Bronchial epithelial cell (primary cell): ENCODE measurements around the gene STMN3. TPM values are rescaled to one million over a fixed set of nuclear protein-coding genes. Genes with fewer than 3 reads are reported as not detected.
A peak's percentile ranks its signal among the peaks of the same experiment; 100 is the strongest.

ENCODE experiments used
- DNase-seq: peaks from one replicate; pipeline ENCODE4 v3.0.0-alpha.2; 2010; ENCODE audit warnings: low read depth
- FAIRE-seq: peaks from 2 replicates; lab custom pipeline; 2011; peaks lifted over from hg19 to GRCh38; lab: Jason Lieb, UNC
- H3K27me3 ChIP-seq: 2 replicates; pipeline ENCODE4 v1.5.1; 2011; ENCODE audit warnings: low read length; ENCODE audit not compliant: control insufficient read depth, insufficient read depth
- H3K36me3 ChIP-seq: 2 replicates; pipeline ENCODE4 v1.5.1; 2011; ENCODE audit warnings: low read length; ENCODE audit not compliant: control insufficient read depth, insufficient read depth
- H3K4me3 ChIP-seq: 2 replicates; pipeline ENCODE4 v1.5.1; 2011; ENCODE audit warnings: mild to moderate bottlenecking, low read depth, low read length, control low read depth
- total RNA-seq: library from RNA; depleted of rRNA; stranded (reverse); fragments of >200 nt; gene quantifications from 2 replicates; pipeline ENCODE4 v1.2.1, GENCODE V29; 2014
- TF ChIP-seq, protein P1 (sequence below): IDR thresholded peaks from 2 replicates; pipeline ENCODE4 v1.5.1; 2011; ENCODE audit warnings: mild to moderate bottlenecking, moderate library complexity, low read length, control low read depth, inconsistent platforms; ENCODE audit not compliant: insufficient read depth, severe bottlenecking

STMN3 gene
- total RNA-seq, 1 donor from 2014 or later, result not detected

DNA sequence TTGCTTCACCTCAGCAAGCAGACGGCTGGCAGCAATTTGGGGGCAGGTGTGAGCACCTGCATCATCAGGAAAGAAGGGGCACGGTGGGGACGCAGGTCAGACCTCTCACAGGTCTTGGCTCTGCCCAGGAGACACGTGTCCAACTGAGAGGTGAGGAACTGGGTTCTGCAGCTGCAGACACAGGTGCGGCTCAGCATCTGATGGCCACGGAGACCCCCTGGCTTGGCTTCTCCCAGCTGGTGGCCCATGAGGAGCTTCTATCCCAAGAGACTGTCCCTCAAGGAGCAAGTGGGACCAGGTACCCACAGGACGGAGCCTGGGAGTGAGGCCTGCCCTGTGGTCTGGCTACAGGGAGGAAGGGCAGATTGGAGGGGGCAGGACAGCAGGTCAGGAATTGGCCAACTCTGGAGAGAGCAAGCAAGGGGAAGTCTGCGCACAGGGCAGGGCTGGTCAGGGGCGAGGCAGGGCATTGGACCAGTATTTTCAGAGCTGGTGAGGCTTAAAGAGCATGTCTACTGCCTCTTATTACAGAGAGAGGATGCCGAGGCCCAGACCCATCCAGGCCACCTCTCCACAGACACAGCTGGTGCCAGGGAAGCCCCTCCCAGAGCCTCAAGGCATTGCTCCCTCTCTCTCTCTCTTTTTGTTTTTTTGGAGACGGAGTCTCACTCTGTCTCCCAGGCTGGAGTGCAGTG lies 4.2 kb downstream of the STMN3 start:
- FAIRE-seq (no peak), DNase-seq (no peak)
- no peak overlapping the region for H3K4me3 ChIP-seq
- no peaks in the 10 kb centered on the region for H3K36me3 ChIP-seq
- H3K27me3 ChIP-seq, result no peaks in the 10 kb centered on the region
- TF ChIP-seq, protein P1, sequence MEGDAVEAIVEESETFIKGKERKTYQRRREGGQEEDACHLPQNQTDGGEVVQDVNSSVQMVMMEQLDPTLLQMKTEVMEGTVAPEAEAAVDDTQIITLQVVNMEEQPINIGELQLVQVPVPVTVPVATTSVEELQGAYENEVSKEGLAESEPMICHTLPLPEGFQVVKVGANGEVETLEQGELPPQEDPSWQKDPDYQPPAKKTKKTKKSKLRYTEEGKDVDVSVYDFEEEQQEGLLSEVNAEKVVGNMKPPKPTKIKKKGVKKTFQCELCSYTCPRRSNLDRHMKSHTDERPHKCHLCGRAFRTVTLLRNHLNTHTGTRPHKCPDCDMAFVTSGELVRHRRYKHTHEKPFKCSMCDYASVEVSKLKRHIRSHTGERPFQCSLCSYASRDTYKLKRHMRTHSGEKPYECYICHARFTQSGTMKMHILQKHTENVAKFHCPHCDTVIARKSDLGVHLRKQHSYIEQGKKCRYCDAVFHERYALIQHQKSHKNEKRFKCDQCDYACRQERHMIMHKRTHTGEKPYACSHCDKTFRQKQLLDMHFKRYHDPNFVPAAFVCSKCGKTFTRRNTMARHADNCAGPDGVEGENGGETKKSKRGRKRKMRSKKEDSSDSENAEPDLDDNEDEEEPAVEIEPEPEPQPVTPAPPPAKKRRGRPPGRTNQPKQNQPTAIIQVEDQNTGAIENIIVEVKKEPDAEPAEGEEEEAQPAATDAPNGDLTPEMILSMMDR, result no peak

DNA sequence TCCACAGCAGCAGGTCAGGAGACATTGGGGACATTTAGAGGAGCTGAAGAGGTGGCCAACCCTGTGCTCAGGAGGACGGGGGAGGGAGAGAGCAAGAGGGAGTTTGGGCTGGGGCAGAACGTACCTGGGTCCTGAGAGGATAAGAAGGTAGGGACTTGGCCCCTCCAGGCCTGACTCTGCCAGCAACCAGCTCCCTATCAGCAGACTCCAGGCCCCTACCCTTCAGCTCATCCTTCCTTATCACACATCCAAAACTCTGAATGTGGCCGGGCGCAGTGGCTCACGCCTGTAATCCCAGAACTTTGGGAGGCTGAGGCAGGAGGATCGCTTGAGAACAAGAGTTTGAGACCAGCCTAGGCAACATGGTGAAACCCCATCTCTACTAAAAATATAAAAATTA lies 5.0 kb downstream of the STMN3 start:
- DNase-seq, result no peak
- FAIRE-seq, result no peak
- Histone ChIP-seq H3K4me3 (no peak overlapping the region), H3K27me3 (no peaks in the 10 kb centered on the region), H3K36me3 (no peaks in the 10 kb centered on the region)
- TF ChIP-seq, protein P1, result no peak

DNA sequence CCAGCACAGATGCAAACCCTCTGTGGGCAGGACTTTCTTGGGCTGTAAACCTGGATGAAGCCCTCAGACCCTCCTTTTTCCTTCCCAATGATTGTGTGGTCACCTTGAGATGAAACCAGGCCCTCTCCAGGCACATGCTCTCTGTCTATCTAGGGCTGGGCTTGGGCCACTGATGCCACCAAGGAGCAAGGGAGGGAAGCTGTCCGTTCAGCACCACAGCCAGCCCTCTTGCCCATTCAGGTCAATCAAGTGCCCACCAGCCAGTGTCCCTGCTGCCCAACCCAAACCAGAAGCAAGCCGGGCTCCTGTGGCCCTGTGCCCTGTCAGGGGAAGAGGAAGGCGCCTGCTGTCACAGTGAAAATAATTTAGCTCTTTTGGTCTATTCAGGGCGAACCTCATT lies 8.0 kb downstream of the STMN3 start:
- TF ChIP-seq, protein P1, result no peak
- Histone ChIP-seq H3K36me3 (no peaks in the 10 kb centered on the region), H3K4me3 (no peak overlapping the region), H3K27me3 (no peaks in the 10 kb centered on the region)
- FAIRE-seq (no peak), DNase-seq (no peak)

DNA sequence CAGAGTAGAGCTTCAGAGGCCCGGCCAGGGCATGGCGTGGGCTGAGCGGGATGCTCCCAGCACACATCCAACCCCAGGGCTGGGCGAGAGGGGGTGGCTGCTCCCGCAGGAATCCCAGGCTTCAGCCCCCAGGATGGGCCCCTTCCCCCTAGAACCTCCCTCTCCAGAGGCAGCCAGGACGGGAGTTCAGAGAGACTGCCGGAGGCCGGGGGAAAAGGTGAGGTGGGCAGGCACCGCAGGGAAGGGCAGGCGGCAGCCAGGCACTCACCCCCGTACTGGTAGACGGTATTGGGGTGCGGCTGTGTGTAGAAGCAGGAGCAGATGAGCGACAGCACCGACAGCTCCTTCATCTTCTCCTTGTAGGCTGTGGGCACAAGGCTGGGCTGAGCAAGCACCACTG lies 9.3 kb downstream of the STMN3 start:
- H3K27me3 ChIP-seq, result no peaks in the 10 kb centered on the region
- H3K36me3 ChIP-seq, result no peaks in the 10 kb centered on the region
- no peak for FAIRE-seq
- no peak overlapping the region for H3K4me3 ChIP-seq
- TF ChIP-seq, protein P1, result no peak
- DNase-seq, result no peak

DNA sequence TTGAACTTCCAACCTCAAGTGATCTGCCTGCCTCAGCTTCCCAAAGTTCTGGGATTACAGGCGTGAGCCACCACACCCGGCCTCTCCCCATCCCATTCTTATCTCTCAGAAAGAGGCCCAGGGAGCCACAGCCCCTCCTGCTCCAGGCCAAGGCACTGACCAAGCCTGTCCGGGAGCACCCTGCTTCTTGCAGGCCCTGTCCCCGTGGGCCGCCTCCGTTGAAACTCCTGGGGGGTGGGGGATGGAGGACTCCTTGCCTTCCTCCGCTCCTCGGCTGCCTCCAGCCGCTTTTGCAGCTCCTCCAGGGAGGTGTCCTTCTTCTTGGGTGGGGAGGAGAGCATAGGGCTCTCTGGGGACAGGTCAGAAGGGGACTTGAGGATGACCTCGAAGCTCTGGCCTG lies 9.7 kb downstream of the STMN3 start:
- Histone ChIP-seq H3K4me3 (no peak overlapping the region), H3K27me3 (no peaks in the 10 kb centered on the region), H3K36me3 (no peaks in the 10 kb centered on the region)
- TF ChIP-seq, protein P1, result no peak
- no peak for FAIRE-seq
- DNase-seq, result no peak

DNA sequence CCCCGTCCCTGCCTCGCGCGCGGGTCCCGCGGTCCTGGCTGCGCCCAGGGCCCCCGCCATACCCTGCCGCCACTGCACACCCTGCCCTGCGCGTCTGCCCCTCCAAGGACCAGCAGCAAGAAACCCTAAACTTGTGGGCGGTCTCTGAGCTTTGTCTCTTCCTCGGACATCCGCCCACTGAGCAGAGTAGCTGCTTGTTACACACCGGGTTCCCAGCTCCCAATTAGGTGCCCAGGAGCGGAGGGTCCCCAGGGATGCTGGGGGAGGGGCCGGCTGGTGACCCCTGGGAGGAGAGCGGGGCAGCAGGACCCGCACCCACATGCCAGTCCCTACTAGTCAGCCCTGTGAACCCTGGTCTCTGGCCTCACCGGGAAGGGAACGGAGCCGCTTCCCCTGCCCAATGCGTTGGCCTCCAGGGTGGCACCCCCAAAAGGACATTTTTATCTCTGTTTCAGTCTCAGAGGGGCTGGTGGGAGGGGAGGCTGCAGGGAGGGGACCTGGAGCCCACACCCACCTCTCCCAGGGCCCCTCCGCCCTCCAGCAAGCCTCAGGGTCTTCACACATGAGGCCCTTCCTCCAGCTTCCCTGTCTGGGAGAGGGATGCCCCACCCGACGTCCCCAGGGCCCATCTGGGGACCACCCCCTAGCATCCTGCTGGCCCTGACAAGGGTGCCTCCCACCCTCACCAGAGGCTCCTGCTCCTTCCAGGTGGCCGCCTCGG lies 10.5 kb downstream of the STMN3 start:
- DNase-seq (no peak), FAIRE-seq (no peak)
- peak overlapping the region; percentile 41 for H3K4me3 ChIP-seq
- TF ChIP-seq, protein P1, result no peak
- no peaks in the 10 kb centered on the region for H3K27me3 ChIP-seq
- no peaks in the 10 kb centered on the region for H3K36me3 ChIP-seq
